COR-L47 (cell line): ENCODE results near the gene LCOR.
A peak's percentile ranks its signal among the peaks of the same experiment; 100 is the strongest.
"Not testable (repeated sequence)": the region's sequence is repeated elsewhere in the genome, so short reads cannot be mapped to it uniquely, and the experiment has no call there.

Source experiments
- DNase-seq: peaks from one replicate; lab custom pipeline; 2025; lab: John Stamatoyannopoulos, UW

LCOR gene

DNA sequence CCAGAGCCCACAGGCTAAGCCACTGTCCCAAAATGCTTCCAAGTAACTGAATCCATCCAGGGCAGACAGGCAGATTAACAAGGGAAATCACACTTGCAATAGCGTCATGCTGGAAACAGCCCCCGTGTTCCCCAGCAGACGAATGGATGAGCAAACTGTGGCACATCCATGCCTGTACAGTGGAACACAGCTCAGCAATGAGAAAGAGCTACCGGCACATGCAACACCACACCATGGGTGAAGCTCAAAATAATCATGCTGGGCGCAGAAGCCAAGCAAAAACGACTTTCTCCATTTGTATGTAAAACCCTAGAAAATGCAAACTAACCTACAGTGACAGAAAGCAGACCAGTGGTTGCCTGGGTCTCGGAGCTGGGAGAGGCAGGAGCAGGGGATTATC is 200.5 kb downstream of the LCOR start:
- no peak for DNase-seq

DNA sequence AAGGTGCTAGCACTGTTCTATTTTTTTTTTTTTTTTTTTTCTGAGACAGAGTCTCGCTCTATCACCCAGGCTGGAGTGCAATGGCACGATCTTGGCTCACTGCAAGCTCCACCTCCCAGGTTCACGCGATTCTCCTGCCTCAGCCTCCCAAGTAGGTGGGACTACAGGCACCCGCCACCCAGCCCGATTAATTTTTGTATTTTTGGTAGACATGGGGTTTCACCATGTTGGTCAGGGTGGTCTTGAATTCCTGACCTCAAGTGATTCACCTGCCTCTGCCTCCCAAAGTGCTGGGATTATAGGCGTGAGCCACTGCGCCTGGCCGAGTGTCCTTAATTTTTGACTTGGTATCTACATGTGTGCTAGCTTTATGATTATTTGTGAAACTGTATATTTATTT is 201.7 kb downstream of the LCOR start:
- not testable (repeated sequence) for DNase-seq

- DNase-seq: no peak
These were observed 202.2 kb downstream of the LCOR start for GRCh38 chr10:97034301-97034700.

GRCh38 chr10:97034958-97035769 is 203.1 kb downstream of the LCOR start:
- no peak for DNase-seq

DNA sequence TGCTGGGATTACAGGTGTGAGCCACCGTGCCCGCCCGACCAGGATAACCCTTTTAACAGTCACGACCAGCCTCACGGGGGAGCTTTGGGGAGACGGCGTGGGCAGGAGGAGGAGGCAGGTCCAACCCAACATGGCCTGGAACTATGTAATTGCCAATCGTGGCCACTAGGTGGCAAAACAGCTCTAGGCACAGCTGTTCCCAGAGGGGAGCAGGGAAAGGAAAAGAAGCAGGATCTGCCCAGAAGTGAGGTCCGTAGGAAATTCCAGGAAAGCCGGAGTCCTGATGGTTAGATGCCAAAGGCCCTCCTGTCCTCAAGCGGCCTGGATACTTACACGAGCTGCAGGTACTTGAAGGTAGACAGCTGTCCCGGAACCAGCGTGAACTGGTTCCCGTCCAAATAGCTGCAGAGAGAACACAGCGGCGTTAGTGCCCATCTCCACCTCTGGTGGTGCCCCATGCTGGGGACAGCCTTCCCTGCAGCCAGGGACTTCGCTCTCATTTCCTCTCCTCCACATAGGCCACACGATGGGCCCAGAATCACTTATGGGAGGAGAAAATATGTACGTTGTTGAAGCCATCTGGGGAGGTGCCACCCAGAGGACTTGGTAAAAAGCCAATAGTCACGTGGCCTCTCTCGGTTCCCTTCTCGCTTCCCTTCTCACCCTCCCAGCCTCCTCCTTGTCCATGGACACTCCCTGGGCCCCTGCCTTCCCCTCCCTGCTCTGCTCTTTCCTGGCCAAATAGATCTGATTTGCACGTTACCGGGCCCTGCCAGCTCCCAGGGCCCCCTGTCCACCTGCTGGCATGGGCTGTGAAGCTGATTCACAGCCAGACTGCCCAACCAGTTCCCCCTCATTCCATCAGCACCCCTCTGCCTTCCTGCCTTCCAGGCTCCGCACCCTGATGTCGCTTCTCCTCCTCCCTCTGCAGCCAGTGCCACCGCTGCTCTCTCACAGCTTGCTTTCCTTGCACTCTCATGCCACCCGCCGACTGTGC is 205.6 kb downstream of the LCOR start:
- DNase-seq: peak; percentile 66

- no peak for DNase-seq
These were observed 206.6 kb downstream of the LCOR start for GRCh38 chr10:97038688-97039087.

DNA sequence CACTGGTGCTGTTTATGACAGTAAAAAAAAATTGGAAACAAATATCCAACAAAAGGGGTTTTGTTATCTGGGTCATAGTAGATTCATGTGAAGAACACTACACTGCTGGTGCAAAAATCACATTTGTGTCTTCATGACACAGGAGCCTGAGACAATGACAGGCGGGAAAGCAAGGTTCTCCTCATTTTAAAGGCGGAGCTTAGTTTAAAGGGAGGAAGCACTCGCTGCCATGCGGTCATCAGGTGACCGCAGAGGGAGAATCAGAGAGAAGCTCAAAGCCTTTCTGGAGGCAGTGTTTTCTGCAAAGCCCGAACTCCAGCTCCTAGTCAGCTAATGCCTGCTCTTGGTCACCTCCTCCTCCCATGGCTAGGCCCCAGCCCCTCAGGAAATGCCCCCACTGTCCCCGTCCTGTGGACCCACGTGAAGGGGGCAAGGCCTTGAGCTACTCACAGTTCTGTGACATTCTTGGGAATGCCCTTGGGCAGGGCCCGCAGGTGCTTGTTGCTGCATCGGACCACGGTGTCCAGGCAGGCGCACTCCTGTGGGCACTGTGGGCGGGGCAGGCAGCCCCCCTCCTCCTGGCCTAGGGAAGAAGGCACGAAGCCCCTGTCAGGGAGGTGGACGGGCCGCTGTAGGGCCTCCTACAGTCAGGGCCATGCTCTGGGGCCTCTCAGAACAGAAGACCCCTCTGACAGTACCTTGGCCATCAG is 207.6 kb downstream of the LCOR start:
- no peak for DNase-seq

DNA sequence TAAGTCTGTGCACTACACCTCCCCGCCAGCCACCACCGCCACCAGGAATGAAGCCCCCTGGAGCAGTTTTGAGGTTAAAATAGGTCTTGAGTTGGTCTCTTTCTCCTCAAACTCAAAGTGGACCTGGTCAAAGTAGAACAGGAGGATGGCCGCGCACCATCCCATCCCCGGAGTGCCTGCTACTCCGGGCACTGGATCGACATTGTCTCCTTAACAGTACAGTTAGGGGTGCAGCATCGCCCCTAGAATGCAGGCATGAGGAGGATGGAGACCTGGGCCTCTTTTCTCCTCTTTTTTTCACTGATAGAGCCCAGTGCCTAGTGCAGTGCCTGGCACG is 208.1 kb downstream of the LCOR start:
- DNase-seq: no peak

DNA sequence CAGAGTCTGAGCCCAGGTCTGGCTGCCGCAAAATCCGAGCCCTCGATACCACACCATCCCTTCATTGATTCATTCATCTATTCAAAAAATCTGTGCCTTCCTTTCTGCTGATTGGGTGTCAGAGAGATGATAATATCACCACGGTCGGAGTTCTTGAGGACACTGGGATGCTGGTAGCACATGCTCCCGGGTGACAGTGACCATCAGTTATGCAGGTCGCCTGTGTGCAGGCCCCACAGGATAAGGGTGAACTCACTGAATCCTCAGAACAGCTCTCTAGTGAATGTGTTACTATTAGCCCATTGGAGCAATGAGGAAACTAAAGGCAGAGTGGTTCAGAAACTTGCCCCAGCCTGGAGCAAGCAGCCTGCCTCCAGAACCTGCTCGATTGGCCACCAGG is 208.6 kb downstream of the LCOR start:
- DNase-seq: no peak

- no peak for DNase-seq
These were observed 210.0 kb downstream of the LCOR start for GRCh38 chr10:97042081-97042480.

GRCh38 chr10:97042716-97043562 is 210.8 kb downstream of the LCOR start:
- DNase-seq: no peak

GRCh38 chr10:97043563-97043855 is 211.4 kb downstream of the LCOR start:
- DNase-seq: no peak
